GM23248 (cell line): Measurements from ENCODE around the gene IFNG.

Experiments
- EZH2 ChIP-seq: fragments of 200-600 bp; sonication (generic); IDR thresholded peaks from 2 replicates; pipeline ENCODE4 v1.6.1; 2018; ENCODE audit warnings: antibody characterized with exemption, mild to moderate bottlenecking; ENCODE audit not compliant: insufficient read depth, poor library complexity, severe bottlenecking
- EZH2phosphoT487 ChIP-seq: fragments of 200-600 bp; sonication (generic); IDR thresholded peaks from 2 replicates; pipeline ENCODE4 v1.6.1; 2018; ENCODE audit warnings: antibody characterized with exemption, moderate library complexity, mild to moderate bottlenecking, low read depth; ENCODE audit not compliant: insufficient read depth

GRCh38 chr12:68119724-68120211 is 39.8 kb downstream of the IFNG start:
- TF ChIP-seq EZH2, result no peak
- TF ChIP-seq EZH2phosphoT487, result no peak
